Fibroblast of lung (primary cell): ENCODE results near the gene ZC3H11A. TPM values are rescaled to one million over a fixed set of nuclear protein-coding genes. Genes with fewer than 3 reads are reported as not detected.

ENCODE experiments used
- DNase-seq, 2 donors: peaks; one replicate each; pipeline versions ENCODE4 v3.0.0 to v3.0.0-alpha.2; 2010; ENCODE audit warnings: low read depth in 2 of 2
- H2AFZ ChIP-seq: 2 replicates; pipeline ENCODE4 v1.5.1; 2012; ENCODE audit warnings: low read length, control low read depth, inconsistent platforms
- H3K27ac ChIP-seq: 2 replicates; pipeline ENCODE4 v1.5.1; 2011; ENCODE audit warnings: low read length, control low read depth; ENCODE audit not compliant: insufficient read depth
- H3K27me3 ChIP-seq: 2 replicates; pipeline ENCODE4 v1.5.1; 2011; ENCODE audit warnings: mild to moderate bottlenecking, low read length; ENCODE audit not compliant: control insufficient read depth, insufficient read depth
- H3K36me3 ChIP-seq: 2 replicates; pipeline ENCODE4 v1.5.1; 2011; ENCODE audit warnings: low read length; ENCODE audit not compliant: control insufficient read depth, insufficient read depth
- H3K4me1 ChIP-seq: 2 replicates; pipeline ENCODE4 v1.5.1; 2011; ENCODE audit warnings: low read length; ENCODE audit not compliant: control insufficient read depth, insufficient read depth; ENCODE audit errors: extremely low read depth
- H3K4me2 ChIP-seq: 2 replicates; pipeline ENCODE4 v1.5.1; 2011; ENCODE audit warnings: low read length, control low read depth; ENCODE audit not compliant: insufficient read depth; ENCODE audit errors: extremely low read depth
- H3K4me3 ChIP-seq, 4 experiments: fragments of 200-600 bp in 1 of 4; sonication (generic) in 1 of 4; replicated peaks in 1 of 4; 2 replicates each; pipeline ENCODE4 v1.5.1; 2011 to 2016; ENCODE audit warnings: low read length in 4 of 4, low read depth in 3 of 4, mild to moderate bottlenecking in 3 of 4, control low read depth in 2 of 4, inconsistent platforms in 1 of 4, mixed read lengths in 1 of 4; ENCODE audit not compliant: insufficient read depth in 1 of 4; ENCODE audit errors: control extremely low read depth in 1 of 4
- H3K79me2 ChIP-seq: 2 replicates; pipeline ENCODE4 v1.5.1; 2012; ENCODE audit warnings: mild to moderate bottlenecking, low read length, inconsistent platforms; ENCODE audit not compliant: control insufficient read depth, insufficient read depth
- H3K9ac ChIP-seq: 2 replicates; pipeline ENCODE4 v1.5.1; 2011; ENCODE audit warnings: mild to moderate bottlenecking, low read length, control low read depth; ENCODE audit not compliant: insufficient read depth
- H3K9me3 ChIP-seq: 2 replicates; pipeline ENCODE4 v1.5.1; 2012; ENCODE audit warnings: low read depth, low read length; ENCODE audit not compliant: control insufficient read depth, insufficient read depth
- H4K20me1 ChIP-seq: 2 replicates; pipeline ENCODE4 v1.5.1; 2011; ENCODE audit warnings: low read length; ENCODE audit not compliant: control insufficient read depth, insufficient read depth; ENCODE audit errors: extremely low read depth
- CTCF ChIP-seq, 2 donors: IDR thresholded peaks in 1 of 2; conservative IDR thresholded peaks in 1 of 2; 1 replicate in 1 of 2; 2 replicates in 1 of 2; pipeline ENCODE4 v1.5.1; 2011 to 2012; ENCODE audit warnings: low read length in 2 of 2, control low read depth in 1 of 2, inconsistent platforms in 1 of 2, low read depth in 1 of 2, mild to moderate bottlenecking in 1 of 2
- EZH2 ChIP-seq: IDR thresholded peaks from 2 replicates; pipeline ENCODE4 v1.5.1; 2012; ENCODE audit warnings: low read length, control low read depth, mild to moderate bottlenecking; ENCODE audit errors: missing control alignments
- polyA plus RNA-seq, 2 donors: library from polyadenylated mRNA; depleted of rRNA in 1 of 2; stranded (reverse) in 1 of 2; unstranded in 1 of 2; fragments of >200 nt; gene quantifications; 2 replicates each; pipeline ENCODE4 v1.2.1, GENCODE V29; 2011 to 2012; ENCODE audit warnings: missing spikeins in 1 of 2
- total RNA-seq: library from RNA; depleted of rRNA; stranded (reverse); fragments of >200 nt; gene quantifications from 2 replicates; pipeline ENCODE4 v1.2.1, GENCODE V29; 2014

The ZC3H11A gene
- total and polyA plus RNA-seq, 2 donors (not counting 1 experiment from before 2014, with no cell fraction given) = 88.0 to 98.6 TPM

GRCh38 chr1:203805689-203806088, 10.3 kb downstream of the ZC3H11A start:
- Histone ChIP-seq H3K27ac (no peak overlapping the region), H3K9ac (no peak overlapping the region), H3K27me3 (no peaks in the 10 kb centered on the region), H2AFZ (no peak overlapping the region), H3K9me3 (no peaks in the 10 kb centered on the region), H3K4me3 (no peak overlapping the region), H3K79me2 (peaks cover 65% of the 10 kb centered on the region), H3K4me1 (no peaks in the 10 kb centered on the region), H4K20me1 (no peaks in the 10 kb centered on the region), H3K36me3 (peaks cover 3% of the 10 kb centered on the region), H3K4me2 (no peak overlapping the region)
- TF ChIP-seq EZH2 (no peak), CTCF (conservative IDR thresholded peaks at IDR 0.05 in 1 of 2, IDR thresholded peaks at IDR 0.05 in 1 of 2; ENCODE audit: low read depth in 1 of 2, low read length in 2 of 2) (no peak)
- DNase-seq = no peak

GRCh38 chr1:203807196-203807595, 11.8 kb downstream of the ZC3H11A start:
- no peaks in the 10 kb centered on the region for H3K9me3 ChIP-seq
- H3K9ac ChIP-seq = no peak overlapping the region
- no peak overlapping the region for H3K4me2 ChIP-seq
- H3K27ac ChIP-seq = no peak overlapping the region
- H4K20me1 ChIP-seq = no peaks in the 10 kb centered on the region
- H3K36me3 ChIP-seq = peaks cover 3% of the 10 kb centered on the region
- H2AFZ ChIP-seq = no peak overlapping the region
- no peak overlapping the region for H3K4me3 ChIP-seq
- H3K27me3 ChIP-seq = no peaks in the 10 kb centered on the region
- H3K4me1 ChIP-seq = no peaks in the 10 kb centered on the region
- peaks cover 62% of the 10 kb centered on the region for H3K79me2 ChIP-seq
- no peak for TF ChIP-seq EZH2
- no peak for TF ChIP-seq CTCF (conservative IDR thresholded peaks at IDR 0.05 in 1 of 2, IDR thresholded peaks at IDR 0.05 in 1 of 2; ENCODE audit: low read depth in 1 of 2, low read length in 2 of 2)
- DNase-seq = peak; percentile 76 to 80

- H3K4me3 ChIP-seq = no peak overlapping the region
- peaks cover 2% of the 10 kb centered on the region for H3K36me3 ChIP-seq
- no peak overlapping the region for H3K4me2 ChIP-seq
- no peak overlapping the region for H2AFZ ChIP-seq
- H4K20me1 ChIP-seq = no peaks in the 10 kb centered on the region
- H3K79me2 ChIP-seq = peaks cover 42% of the 10 kb centered on the region
- no peak overlapping the region for H3K27ac ChIP-seq
- no peaks in the 10 kb centered on the region for H3K9me3 ChIP-seq
- TF ChIP-seq EZH2 (no peak), CTCF (conservative IDR thresholded peaks at IDR 0.05 in 1 of 2, IDR thresholded peaks at IDR 0.05 in 1 of 2; ENCODE audit: low read depth in 1 of 2, low read length in 2 of 2) (no peak)
- H3K27me3 ChIP-seq = no peaks in the 10 kb centered on the region
- H3K9ac ChIP-seq = no peak overlapping the region
- no peaks in the 10 kb centered on the region for H3K4me1 ChIP-seq
- DNase-seq = no peak
Measured at GRCh38 chr1:203813581-203814341, 18.3 kb downstream of the ZC3H11A start.
